Pancreas (tissue), 10 donors: Measurements from ENCODE around the gene L3MBTL3. TPM values are rescaled to one million over a fixed set of nuclear protein-coding genes. Genes with fewer than 3 reads are reported as not detected.

Experiments used
- ATAC-seq, 4 donors: fragments of 200-7000 bp; cut with Tn5 transposase; one replicate each; pipeline versions ENCODE4 v1.8.0 to v1.9.1; 2020; ENCODE audit warnings: mild to moderate bottlenecking in 4 of 4, moderate library complexity in 4 of 4
- DNase-seq, 6 donors: peaks; one replicate each; pipeline ENCODE4 v3.0.0-alpha.2; 2020
- FAIRE-seq: peaks from 2 replicates; lab custom pipeline; 2012; peaks lifted over from hg19 to GRCh38; lab: Jason Lieb, UNC
- H3K27ac ChIP-seq, 4 donors: fragments of 200-600 bp; sonication (generic); 1 replicate in 3 of 4; 2 replicates in 1 of 4; pipeline versions ENCODE4 v1.5.0 to v1.8.0; 2020
- H3K27me3 ChIP-seq, 4 donors: fragments of 200-600 bp; one replicate each; pipeline ENCODE4 v1.8.0; 2021
- H3K36me3 ChIP-seq, 3 donors: fragments of 200-600 bp; sonication (generic) in 1 of 3; one replicate each; pipeline versions ENCODE4 v1.5.0 to v1.8.0; 2020 to 2021
- H3K4me1 ChIP-seq, 3 donors: fragments of 200-600 bp; one replicate each; pipeline ENCODE4 v1.8.0; 2021
- H3K4me3 ChIP-seq, 4 donors: fragments of 200-600 bp; sonication (generic) in 2 of 4; one replicate each; pipeline versions ENCODE4 v1.5.0 to v1.8.0; 2020 to 2021
- H3K9me3 ChIP-seq, 4 donors: fragments of 200-600 bp; one replicate each; pipeline ENCODE4 v1.8.0; 2021
- CTCF ChIP-seq, 4 donors: fragments of 200-600 bp; sonication (generic) in 3 of 4; IDR thresholded peaks; one replicate each; pipeline versions ENCODE4 v1.5.0 to v1.8.0; 2021; ENCODE audit warnings: antibody characterized with exemption in 4 of 4
- WGBS, 2 donors: extraction: QIAGEN DNeasy Blood & Tissue Kit; methylation state at CpG; one replicate each; pipeline ENCODE4 v1.1.7; 2013; 5-methylcytosine and 5-hydroxymethylcytosine counted together
- intact Hi-C, 3 donors: fragments of 100-400 bp; cut with DNase I; formaldehyde crosslinking; loops; one replicate each; pipeline versions ENCODE4 v1.11.1 to v1.14.2; 2022
- polyA plus RNA-seq, 2 donors: library from polyadenylated mRNA; stranded (reverse); fragments of 200-250 nt; gene quantifications; one replicate each; pipeline ENCODE4 v1.2.3, GENCODE V29; 2013
- total RNA-seq, 6 donors: library from RNA; stranded (reverse); fragmentation: NEBNext Ultra II Directional in 4 of 6; extraction: Animal tissue kit (Norgen Biotek cat#: 25700) in 4 of 6; gene quantifications; one replicate each; pipeline versions ENCODE4 v1.2.1 to v1.2.4, GENCODE V29; 2021 to 2023
- donor health status: healthy with polysubstance abuse.
- donor health status: DM: no; HTN: no; CAD: no; lungs with moderate emphysema.
- donor health status: DM: no; HTN: no; CAD: no.
- donor health status: control.
- donor health status: control.
- donor health status: Bipolar disorder and iron deficiency.
- donor health status: DM: yes; HTN: yes; CAD: no.
- donor health status: DM: no; HTN: no; CAD: no.
- donor health status: DM: no; HTN: no; CAD: no.
- donor health status: DM: yes; HTN: yes; CAD: no.

L3MBTL3 gene
- total and polyA plus RNA-seq, 8 donors = 0.95 to 5.3 (median 3.1) TPM

DNA sequence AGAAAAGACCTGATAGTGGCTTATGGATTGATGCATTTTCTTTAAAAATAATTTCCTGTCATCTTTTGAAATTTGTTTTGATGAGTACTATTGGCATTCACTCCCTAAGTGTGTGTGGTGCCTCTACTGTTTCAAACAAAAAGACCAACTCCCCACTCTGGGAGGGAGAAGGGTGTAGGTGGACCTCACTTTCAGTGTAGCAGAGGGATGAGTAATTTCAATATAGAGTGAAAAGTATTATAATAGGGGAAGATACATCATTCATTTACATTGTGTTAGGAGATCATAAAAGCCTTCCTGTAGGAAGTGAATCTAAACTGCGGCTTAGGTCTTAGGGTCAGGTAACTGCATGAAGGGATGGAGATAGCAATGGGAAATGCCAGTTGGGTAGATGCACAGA lies 158.0 kb downstream of the L3MBTL3 start:
- H3K9me3 ChIP-seq = no peaks in the 10 kb centered on the region
- 86 to 95% methylated on average over 1 of the region's 1 CpG for WGBS, 2 donors
- H3K4me3 ChIP-seq = no peak overlapping the region
- no peak for TF ChIP-seq CTCF (IDR thresholded peaks at IDR 0.05)
- ATAC-seq (no peak), FAIRE-seq (no peak), DNase-seq (no peak)
- H3K4me1 ChIP-seq = no peaks in the 10 kb centered on the region
- no peak overlapping the region for H3K27ac ChIP-seq
- H3K36me3 ChIP-seq = no peaks in the 10 kb centered on the region
- intact Hi-C loops = no loop called here
- no peaks in the 10 kb centered on the region for H3K27me3 ChIP-seq

DNA sequence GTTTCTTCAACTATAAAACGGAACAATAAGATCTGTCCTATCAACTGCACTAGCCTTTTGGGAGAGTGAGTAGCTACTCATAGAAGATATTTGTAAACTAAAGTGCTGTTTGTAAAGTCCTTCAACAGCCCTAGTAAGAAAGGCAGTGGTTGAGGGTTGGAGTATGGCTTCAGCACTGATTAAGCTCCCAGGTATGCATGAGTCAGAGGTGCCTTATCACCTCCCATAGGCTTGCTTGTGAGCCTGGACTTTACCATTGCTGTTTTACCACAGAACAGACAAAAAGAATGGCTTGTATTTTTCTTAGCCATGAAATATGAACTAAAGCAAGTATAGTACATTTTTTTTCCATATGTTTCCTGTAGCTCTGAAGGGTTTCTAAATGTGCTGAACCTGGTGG lies 160.3 kb downstream of the L3MBTL3 start:
- H3K4me1 ChIP-seq = no peaks in the 10 kb centered on the region
- no peak for FAIRE-seq
- no peak overlapping the region for H3K27ac ChIP-seq
- peak in 1 of 6 donors; percentile 21 for DNase-seq
- peak in 2 of 4 donors; percentile 45 to 82 for ATAC-seq
- no peak for TF ChIP-seq CTCF (IDR thresholded peaks at IDR 0.05)
- H3K27me3 ChIP-seq = no peaks in the 10 kb centered on the region
- WGBS, 2 donors = 82 to 85% methylated on average over 1 of the region's 1 CpG
- H3K4me3 ChIP-seq = no peak overlapping the region
- intact Hi-C loops = no loop called here
- no peaks in the 10 kb centered on the region for H3K36me3 ChIP-seq
- H3K9me3 ChIP-seq = no peaks in the 10 kb centered on the region

- intact Hi-C loops = no loop called here
These were observed 164.1 kb downstream of the L3MBTL3 start for GRCh38 chr6:130182466-130182865.

GRCh38 chr6:130183271-130184222 lies 165.2 kb downstream of the L3MBTL3 start:
- Histone ChIP-seq H3K9me3 (no peaks in the 10 kb centered on the region), H3K27ac (no peak overlapping the region), H3K27me3 (no peaks in the 10 kb centered on the region), H3K4me3 (no peak overlapping the region), H3K4me1 (no peaks in the 10 kb centered on the region), H3K36me3 (no peaks in the 10 kb centered on the region)
- WGBS, 2 donors = 81 to 87% methylated on average over 9 of the region's 9 CpGs
- FAIRE-seq = no peak
- no peak for ATAC-seq
- no peak for DNase-seq
- TF ChIP-seq CTCF (IDR thresholded peaks at IDR 0.05) = no peak
- intact Hi-C loops = no loop called here

More at GRCh38 chr6:130182466-130182865, 164.1 kb downstream of the L3MBTL3 start:
- DNase-seq (no peak), FAIRE-seq (no peak), ATAC-seq (no peak)
- Histone ChIP-seq H3K27me3 (no peaks in the 10 kb centered on the region), H3K9me3 (no peaks in the 10 kb centered on the region), H3K4me3 (no peak overlapping the region), H3K4me1 (no peaks in the 10 kb centered on the region), H3K27ac (no peak overlapping the region), H3K36me3 (no peaks in the 10 kb centered on the region)
- TF ChIP-seq CTCF (IDR thresholded peaks at IDR 0.05) = no peak

DNA sequence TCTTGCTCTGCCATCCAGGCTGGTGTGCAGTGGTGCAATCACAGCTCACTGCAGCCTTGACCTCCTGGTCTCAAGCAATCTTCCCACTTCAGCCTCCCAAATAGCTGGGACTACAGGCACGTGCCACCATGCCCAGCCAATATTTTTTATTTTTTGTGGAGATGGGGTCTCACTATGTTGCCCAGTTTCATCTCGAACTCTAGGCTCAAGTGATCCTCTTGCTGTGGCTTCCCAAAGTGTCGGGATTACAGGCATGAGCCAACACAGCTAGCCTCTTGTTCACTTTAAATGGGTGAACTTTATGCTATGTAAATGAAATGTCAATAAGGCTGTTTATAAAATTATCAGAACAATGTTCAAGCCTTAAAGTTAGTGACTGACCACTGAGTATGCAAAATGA lies 167.3 kb downstream of the L3MBTL3 start:
- no peak for ATAC-seq
- FAIRE-seq = no peak
- Histone ChIP-seq H3K27ac (no peak overlapping the region), H3K9me3 (no peaks in the 10 kb centered on the region), H3K4me3 (no peak overlapping the region), H3K36me3 (no peaks in the 10 kb centered on the region), H3K4me1 (no peaks in the 10 kb centered on the region), H3K27me3 (no peaks in the 10 kb centered on the region)
- TF ChIP-seq CTCF (IDR thresholded peaks at IDR 0.05) = no peak
- intact Hi-C loops = no loop called here
- 53 to 67% methylated on average over 3 of the region's 3 CpGs for WGBS, 2 donors
- no peak for DNase-seq
